Thoracic aorta (tissue), 2 donors: ENCODE results near the gene CCL25. TPM values are rescaled to one million over a fixed set of nuclear protein-coding genes. Genes with fewer than 3 reads are reported as not detected.
"Not testable (repeated sequence)": the region's sequence is repeated elsewhere in the genome, so short reads cannot be mapped to it uniquely, and the experiment has no call there.

ENCODE experiments used
- ATAC-seq: fragments of 150-250 bp; one replicate; pipeline ENCODE4 v1.8.0; 2017; ENCODE audit warnings: low read depth; ENCODE audit not compliant: insufficient number of reproducible peaks, low FRiP score
- DNase-seq: peaks from one replicate; pipeline ENCODE4 v3.0.0-alpha.2; 2020; ENCODE audit warnings: low spot score
- H3K27ac ChIP-seq, 2 donors: fragments of 200-600 bp; sonication (generic); 1 replicate in 1 of 2; 2 replicates in 1 of 2; pipeline ENCODE4 v1.5.1; 2016; ENCODE audit warnings: mild to moderate bottlenecking in 2 of 2, moderate library complexity in 2 of 2
- H3K27me3 ChIP-seq: fragments of 200-600 bp; sonication (generic); replicated peaks from 2 replicates; pipeline ENCODE4 v1.6.0; 2016; ENCODE audit warnings: mild to moderate bottlenecking; ENCODE audit not compliant: insufficient read depth
- H3K36me3 ChIP-seq: fragments of 200-600 bp; sonication (generic); one replicate; pipeline ENCODE4 v1.5.1; 2016
- H3K4me1 ChIP-seq, 2 donors: fragments of 200-600 bp; sonication (generic); 1 replicate in 1 of 2; 2 replicates in 1 of 2; pipeline versions ENCODE4 v1.5.1 to v1.6.0; 2016; ENCODE audit warnings: low read depth in 2 of 2, mild to moderate bottlenecking in 1 of 2; ENCODE audit not compliant: control insufficient read depth in 1 of 2
- H3K4me3 ChIP-seq: fragments of 200-600 bp; sonication (generic); 2 replicates; pipeline ENCODE4 v1.5.1; 2016; ENCODE audit warnings: mild to moderate bottlenecking
- H3K9me3 ChIP-seq: fragments of 200-600 bp; sonication (generic); 2 replicates; pipeline ENCODE4 v1.5.1; 2016
- CTCF ChIP-seq: fragments of 200-600 bp; sonication (generic); IDR thresholded peaks from one replicate; pipeline ENCODE4 v1.5.1; 2019; ENCODE audit warnings: antibody characterized with exemption
- total RNA-seq, 2 donors: library from RNA; depleted of rRNA; stranded (reverse); fragments of >200 nt; gene quantifications; one replicate each; pipeline versions ENCODE4 v1.1.0 to v1.2.3, GENCODE V29; 2016

Gene CCL25
- total RNA-seq, 2 donors from 2014 or later = not detected

DNA sequence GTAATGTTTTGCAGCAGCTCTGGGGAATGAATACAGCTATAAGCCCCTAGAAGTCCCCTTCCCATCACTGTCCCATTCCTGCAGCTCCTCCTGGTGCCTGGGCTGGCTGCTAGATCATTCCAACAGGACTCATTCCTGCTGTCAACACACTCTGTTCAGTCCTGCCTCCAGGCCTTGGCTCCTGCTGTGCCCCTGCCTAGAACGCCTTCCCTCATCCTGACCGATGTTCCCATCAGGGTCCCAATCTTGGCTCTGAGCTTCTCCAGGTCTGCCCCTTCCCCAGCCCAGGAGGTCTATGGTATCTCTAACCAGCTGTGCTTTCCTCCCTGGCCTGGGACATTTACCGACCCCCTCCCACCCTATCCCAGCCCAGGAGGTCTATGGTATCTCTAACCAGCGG is 48.8 kb downstream of the CCL25 start:
- no peak overlapping the region for H3K4me3 ChIP-seq
- H3K27ac ChIP-seq = no peak overlapping the region
- peaks cover 10% of the 10 kb centered on the region for H3K9me3 ChIP-seq
- no peaks in the 10 kb centered on the region for H3K36me3 ChIP-seq
- no peaks in the 10 kb centered on the region for H3K4me1 ChIP-seq
- no peak for DNase-seq
- no peak for ATAC-seq
- H3K27me3 ChIP-seq = no peaks in the 10 kb centered on the region
- no peak for TF ChIP-seq CTCF

DNA sequence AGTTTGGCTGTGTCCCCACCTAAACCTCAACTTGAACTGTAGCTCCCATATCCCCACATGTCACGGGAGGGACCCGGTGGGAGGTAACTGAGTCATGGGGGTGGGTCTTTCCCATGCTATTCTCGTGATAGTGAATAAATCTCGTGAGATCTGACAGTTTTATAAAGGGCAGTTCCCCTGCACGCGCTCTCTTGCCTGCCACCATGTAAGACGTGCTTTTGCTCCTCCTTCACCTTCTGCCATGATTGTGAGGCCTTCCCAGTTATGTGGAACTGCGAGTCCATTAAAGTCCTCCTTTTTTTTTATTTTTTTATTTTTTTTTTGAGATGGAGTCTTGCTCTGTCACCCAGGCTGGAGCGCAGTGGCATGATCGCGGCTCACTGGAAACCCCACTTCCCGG is 49.4 kb downstream of the CCL25 start:
- not testable (repeated sequence) for H3K27me3 ChIP-seq, H3K9me3 ChIP-seq, H3K36me3 ChIP-seq, H3K4me1 ChIP-seq, DNase-seq, H3K27ac ChIP-seq, ATAC-seq, H3K4me3 ChIP-seq

DNA sequence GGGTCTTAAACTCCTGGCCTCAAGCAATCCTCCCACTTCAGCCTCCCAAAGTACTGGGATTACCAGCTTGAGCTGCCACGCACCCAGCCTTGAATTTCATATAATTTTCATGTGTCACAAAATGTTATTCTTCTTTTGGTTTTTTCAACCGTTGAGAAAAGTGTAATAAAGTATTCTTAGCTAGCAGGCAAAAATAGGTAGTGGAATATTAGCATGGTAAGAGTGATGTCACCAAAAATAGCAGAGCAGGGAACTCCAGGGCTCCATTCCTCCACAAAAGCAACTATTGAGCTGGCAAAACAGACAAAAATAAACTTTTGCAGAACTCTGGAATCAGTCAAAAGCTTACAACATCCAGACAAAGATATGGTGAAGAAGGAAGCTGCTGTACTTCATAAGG is 52.9 kb downstream of the CCL25 start:
- H3K36me3 ChIP-seq = no peaks in the 10 kb centered on the region
- H3K27me3 ChIP-seq = no peaks in the 10 kb centered on the region
- H3K9me3 ChIP-seq = no peaks in the 10 kb centered on the region
- no peak for TF ChIP-seq CTCF
- H3K4me1 ChIP-seq = no peaks in the 10 kb centered on the region
- ATAC-seq (no peak), DNase-seq (no peak)
- H3K4me3 ChIP-seq = no peak overlapping the region
- H3K27ac ChIP-seq = no peak overlapping the region

DNA sequence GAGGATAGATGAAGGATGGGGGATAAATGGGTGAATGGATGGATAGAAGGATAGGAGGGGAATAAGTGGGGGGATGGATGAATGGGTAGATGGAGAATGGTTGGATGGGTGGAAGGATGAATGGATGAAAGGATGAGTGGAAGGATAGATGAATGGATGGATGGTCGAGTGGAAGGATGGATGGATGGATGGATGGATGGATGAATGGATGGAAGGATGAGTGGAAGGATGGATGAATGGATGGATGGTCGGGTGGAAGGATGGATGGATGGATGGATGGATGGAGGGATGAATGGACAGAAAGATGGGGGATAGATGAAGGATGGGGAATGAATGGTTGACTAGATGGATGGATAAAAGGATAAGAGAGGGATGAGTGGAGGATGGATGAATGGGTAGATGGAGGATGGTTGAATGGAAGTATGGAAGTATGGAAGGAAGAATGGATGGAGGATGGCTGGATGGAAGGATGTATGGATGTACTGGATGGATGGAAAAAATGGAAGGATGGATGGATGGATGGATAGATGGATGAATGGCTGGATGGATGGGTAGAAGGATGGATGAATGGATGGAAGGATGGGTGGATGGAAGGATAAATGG is 54.8 kb downstream of the CCL25 start:
- TF ChIP-seq CTCF = no peak

DNA sequence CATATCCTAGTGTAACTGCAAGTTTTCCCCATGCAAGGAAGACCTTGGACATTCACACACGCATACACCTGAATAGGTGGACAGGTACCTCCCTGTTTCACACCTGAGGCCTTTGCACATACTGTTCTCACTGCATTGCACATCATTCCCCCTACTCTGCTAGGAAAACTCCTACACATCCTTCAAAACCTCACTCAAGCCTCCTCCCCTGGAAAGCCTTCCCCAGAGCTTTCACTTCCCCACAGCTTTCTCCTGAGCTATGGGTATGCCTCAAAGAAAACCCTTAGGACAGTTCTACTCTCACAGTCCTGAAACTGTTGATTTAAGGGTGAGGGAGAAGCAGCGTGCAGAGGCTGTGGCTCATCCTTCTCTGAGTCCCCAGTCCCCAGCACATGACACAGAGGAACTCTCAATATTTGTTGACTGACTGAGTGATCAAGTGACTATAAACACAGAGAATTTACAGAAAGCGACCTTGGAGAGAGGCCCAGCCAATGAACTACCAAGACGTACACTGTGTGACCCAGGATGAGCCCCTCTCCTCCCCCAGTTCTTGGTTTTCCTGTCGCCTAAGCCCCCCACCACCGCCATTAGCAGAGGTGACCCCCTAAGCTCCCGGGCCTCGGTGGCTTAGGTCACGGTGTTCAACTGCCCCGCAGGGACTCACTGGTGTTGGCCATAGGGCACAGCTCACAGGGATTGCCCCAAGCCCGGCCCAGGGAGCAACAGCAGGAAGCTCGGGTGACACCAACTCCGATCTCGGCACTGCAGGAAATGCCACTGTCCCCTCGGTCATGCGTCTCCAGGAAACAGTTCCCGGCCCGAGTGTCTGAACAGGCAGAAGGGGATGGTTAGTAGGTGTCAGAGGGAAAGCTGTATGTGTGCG is 56.2 kb downstream of the CCL25 start:
- Histone ChIP-seq H3K27ac (no peak overlapping the region), H3K4me3 (no peak overlapping the region), H3K9me3 (no peaks in the 10 kb centered on the region), H3K36me3 (no peaks in the 10 kb centered on the region), H3K27me3 (no peaks in the 10 kb centered on the region), H3K4me1 (no peaks in the 10 kb centered on the region)
- no peak for TF ChIP-seq CTCF
- ATAC-seq (no peak), DNase-seq (no peak)

More for the DNA sequence above, 54.8 kb downstream of the CCL25 start:
- Histone ChIP-seq H3K36me3 (no peaks in the 10 kb centered on the region), H3K27me3 (no peaks in the 10 kb centered on the region), H3K4me3 (no peak overlapping the region), H3K4me1 (no peaks in the 10 kb centered on the region), H3K9me3 (no peaks in the 10 kb centered on the region), H3K27ac (no peak overlapping the region)
- ATAC-seq (no peak), DNase-seq (no peak)
